CD4-positive, alpha-beta T cell treated with Interleukin-17A for 1 hour (primary cell): ENCODE results near the gene FGF14.

ENCODE experiments used
- DNase-seq: peaks from one replicate; pipeline ENCODE4 v3.0.0-alpha.2; 2020

The FGF14 gene

GRCh38 chr13:101752432-101752831 lies 649.4 kb downstream of the FGF14 start:
- no peak for DNase-seq

GRCh38 chr13:101751488-101751887 lies 650.4 kb downstream of the FGF14 start:
- no peak for DNase-seq

- no peak for DNase-seq
These were observed 652.3 kb downstream of the FGF14 start for GRCh38 chr13:101749584-101749983.

DNA sequence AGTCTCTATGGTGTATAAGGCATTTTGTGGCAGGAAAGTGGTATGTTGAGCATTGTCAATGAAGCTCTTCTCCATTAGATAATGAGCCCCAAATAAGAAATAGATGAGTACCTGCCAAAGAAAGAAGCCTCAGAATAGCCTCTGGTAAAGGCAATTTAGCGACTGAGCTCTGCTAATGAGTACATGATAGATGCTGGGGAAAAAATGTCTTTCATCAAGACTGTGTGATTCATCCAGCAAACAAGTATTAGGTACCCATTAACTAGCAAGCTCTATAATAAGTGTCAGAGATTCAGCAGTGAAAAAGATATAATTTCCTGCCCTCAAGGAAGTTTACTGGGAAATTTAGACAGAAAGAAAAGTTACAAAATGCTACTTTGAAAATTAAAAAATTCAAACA lies 654.8 kb downstream of the FGF14 start:
- no peak for DNase-seq

- no peak for DNase-seq
These were observed 655.3 kb downstream of the FGF14 start for GRCh38 chr13:101746513-101746912.

DNA sequence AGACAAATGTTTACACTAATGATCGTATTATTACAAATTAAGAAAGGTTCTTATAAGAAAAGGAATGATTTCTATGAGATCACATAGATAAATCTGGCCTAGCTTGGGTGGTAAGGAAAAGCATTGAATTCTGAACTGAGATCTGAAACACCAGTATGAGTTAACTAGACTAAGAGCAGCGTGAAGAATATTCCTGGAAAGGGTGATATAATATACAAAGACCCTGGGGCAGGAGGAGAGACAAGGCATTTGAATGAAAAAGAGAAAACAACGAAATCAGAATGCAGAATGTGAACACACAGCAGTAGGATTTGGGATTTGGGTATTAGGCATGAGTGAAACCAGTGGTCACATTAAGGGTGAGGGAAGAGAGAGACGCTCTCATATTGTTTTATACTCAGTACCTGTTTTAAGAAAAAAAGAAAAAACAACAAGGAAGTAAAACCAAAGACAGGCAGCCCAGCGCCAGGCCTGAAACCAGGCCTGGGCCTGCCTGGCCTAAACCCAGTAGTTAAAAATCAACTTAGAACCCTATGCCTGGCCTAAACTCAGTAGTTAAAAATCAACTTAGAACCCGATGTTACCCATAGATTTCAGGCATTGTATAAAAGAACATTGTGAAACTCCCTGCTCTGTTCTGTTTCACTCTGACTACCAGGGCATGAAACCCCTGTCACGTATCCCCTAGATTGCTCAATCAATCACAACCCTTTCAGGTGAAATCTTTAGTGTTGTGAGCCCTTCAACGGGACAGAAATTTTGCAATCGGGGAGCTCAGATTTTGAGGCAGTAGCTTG lies 662.3 kb downstream of the FGF14 start:
- DNase-seq: no peak

- no peak for DNase-seq
These were observed 663.5 kb downstream of the FGF14 start for GRCh38 chr13:101738336-101738735.

DNA sequence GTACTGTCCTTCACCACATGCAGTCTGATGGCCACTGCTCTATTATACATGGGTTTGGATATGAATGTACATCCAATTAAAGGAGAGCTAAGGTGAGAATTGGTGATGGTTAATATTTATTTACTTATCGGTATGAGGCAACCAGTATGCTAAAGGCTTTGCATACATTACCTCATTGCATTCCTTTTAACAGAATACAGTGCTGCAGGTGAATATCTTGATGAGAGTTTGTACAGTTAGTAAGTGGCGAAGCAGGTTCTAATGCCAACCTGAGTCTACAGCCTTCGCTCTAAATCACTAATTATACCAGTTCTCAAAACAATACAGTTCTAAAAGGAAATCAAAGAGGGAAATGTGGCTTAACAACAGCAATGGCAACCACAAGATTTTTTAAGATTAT lies 665.3 kb downstream of the FGF14 start:
- DNase-seq: no peak

- no peak for DNase-seq
These were observed 671.3 kb downstream of the FGF14 start for GRCh38 chr13:101730420-101731000.

- DNase-seq: no peak
These were observed 673.2 kb downstream of the FGF14 start for GRCh38 chr13:101728615-101729014.

DNA sequence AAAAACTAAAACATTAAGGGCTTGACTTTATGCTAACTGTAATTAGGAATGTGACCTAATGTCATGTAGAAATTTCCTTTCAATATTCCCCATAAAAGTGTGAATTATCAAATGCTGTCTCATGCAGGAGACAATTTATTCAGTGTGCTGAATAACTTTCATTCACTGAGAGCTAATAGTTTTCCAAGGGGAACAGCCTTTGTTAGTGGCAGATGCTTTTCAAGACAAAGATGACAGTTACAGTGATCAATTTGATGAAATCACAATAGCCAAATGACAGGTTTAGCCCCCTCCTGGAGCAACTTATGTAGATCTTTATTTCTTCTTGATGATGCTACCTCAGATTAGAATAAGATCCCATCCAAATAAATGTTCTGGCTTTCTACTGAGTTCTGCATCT lies 673.8 kb downstream of the FGF14 start:
- no peak for DNase-seq

DNA sequence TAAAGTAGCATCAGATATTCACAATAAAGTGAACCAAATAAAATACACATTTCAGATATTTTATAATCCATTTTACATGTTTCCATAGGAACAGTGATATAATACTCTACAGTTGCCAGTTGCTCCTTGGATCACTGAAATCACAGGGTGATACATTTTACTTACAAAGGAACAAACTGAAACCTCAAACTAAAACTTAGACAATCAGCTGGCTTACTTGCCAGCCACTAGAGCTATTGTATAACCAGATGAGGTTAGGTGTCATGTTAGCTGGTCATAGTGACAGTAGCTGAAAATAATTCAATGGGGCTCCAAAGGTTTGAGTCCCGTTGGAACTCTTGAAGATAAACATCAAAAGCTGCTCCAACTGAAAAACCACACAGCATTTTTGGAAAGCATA lies 674.7 kb downstream of the FGF14 start:
- DNase-seq: no peak

DNA sequence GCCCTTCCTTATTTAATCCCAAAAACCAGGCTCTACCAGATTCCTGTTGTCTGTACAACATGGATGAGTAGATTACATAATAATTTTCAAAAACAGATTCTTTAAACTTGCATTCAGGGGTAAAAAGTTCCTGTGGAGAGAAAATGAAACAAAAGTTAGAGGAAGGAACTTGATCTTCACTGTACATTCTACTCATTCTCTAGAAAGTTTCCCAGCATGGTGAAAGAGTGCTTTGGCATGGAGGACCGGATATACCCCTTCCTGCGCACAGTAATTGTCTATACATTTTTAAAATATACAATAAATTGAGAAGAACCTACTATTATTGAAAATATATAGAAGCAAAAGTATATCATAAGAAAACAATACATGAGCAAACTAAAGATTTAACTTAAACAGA lies 675.2 kb downstream of the FGF14 start:
- no peak for DNase-seq

DNA sequence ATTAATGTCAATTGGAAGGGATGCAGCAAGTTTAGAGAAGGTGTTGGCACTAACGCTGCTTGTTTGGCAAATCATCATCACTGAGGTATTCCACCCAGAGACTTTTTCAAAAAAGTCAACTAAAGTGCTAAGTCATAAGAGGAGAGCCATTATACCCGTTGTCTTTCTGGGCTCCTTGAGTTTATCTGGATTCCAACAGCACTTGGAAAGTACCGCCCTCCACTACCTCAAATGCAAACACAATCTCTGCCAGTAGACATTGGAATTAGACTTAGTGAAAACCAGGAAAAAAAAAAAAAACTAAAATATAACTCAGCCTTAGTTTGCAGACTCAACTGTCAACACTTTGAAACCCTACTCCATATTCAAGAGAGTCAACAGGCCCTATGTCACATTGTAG lies 683.4 kb downstream of the FGF14 start:
- DNase-seq: no peak

DNA sequence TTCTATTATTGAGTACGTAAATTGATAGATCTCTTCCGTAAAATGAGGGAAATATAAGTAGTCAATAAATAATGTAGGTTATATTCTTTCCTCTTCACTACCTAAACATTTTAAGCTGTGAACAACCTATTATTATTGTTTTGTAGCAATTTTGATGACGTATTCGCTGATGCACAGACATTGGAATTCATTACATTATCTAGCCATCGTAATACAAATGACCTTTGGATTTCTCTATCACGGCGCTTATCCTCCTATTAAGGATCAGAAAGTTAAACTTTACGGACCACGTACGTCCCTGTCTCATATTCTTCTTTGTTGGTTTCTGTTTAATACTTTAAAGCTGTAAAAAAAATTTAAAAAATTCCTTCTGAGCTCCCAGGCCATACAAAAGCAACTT lies 684.5 kb downstream of the FGF14 start:
- DNase-seq: no peak

DNA sequence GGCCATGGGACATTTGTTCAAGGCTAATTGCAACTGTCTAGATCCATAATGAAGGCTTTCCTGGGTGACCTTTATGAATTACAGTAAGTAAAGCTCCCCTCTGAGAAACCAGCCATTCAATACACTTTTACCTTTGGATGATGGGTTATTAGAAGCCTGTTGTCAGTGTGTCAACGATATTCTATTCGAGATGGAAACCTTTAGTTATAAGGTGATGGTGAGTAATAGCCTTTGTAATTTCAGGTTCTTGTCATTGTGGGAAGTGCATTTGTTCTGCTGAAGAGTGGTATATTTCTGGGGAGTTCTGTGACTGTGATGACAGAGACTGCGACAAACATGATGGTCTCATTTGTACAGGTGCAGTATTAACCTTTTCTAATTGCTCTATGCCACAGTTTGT lies 687.7 kb downstream of the FGF14 start:
- no peak for DNase-seq

GRCh38 chr13:101712026-101712348 lies 689.9 kb downstream of the FGF14 start:
- DNase-seq: no peak

GRCh38 chr13:101711307-101712025 lies 690.4 kb downstream of the FGF14 start:
- DNase-seq: no peak

GRCh38 chr13:101709952-101710351 lies 691.9 kb downstream of the FGF14 start:
- no peak for DNase-seq

DNA sequence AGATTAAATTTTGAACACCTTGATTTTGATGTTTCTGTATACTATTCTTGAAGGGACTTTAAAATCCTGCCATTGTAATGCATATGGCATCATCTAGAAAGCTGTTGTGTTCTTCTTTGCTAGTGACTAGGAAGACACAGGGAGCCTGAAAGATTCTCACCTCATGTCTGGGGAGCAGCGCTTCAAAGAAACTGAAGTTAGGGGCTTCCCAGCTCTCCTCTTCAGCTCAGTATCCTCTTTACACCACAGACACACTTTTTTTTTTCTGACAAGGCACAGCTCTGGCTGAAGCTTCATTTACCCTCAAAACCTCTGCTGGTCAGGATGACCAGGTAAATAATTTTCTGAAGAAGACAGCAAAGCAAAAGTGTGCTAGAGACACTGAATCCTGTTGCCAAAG lies 693.7 kb downstream of the FGF14 start:
- DNase-seq: no peak

DNA sequence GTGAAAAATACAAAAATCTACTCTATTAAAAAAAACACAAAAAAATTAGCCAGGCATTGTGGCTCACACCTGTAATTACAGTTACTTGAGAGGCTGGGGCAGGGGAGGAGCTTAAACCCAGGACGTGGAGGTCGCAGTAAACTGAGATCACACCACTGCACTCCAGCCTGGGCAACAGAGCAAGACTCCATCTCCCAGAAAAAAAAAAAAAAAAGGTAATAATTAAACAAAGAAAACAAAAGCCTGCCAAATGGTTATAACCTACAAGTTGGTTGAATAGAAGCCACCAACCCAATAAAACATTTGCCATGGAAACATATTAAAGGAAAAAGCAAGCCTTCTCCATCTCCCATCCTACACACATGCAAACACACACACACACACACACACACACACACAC lies 694.2 kb downstream of the FGF14 start:
- DNase-seq: no peak

GRCh38 chr13:101706651-101707050 lies 695.2 kb downstream of the FGF14 start:
- DNase-seq: peak; percentile 14

DNA sequence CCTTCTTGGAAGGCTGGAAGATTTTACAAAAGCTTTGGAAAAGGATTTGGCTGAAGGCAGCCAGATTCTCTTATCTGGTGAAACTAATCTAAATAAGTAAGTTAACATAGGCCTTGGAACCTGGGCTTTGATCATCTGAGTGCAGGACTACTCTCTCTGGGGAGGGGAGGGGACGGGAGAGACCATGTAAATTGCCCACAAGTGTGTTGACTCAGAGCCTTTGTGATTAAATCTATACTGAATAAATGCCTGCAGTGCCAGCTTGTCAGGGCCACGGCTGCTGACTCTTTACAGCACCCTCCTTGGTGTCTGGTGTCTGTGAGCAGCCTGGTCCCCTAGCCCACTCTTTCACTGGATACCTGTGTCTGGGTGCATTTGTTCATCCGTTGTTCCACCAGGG lies 698.0 kb downstream of the FGF14 start:
- DNase-seq: no peak

- DNase-seq: no peak
These were observed 698.8 kb downstream of the FGF14 start for GRCh38 chr13:101703081-101703480.
